NCI-H524 treated with DMSO at 0.1 percent for 48 hours (cell line): ENCODE data around the gene HPS5.

Source experiments
- DNase-seq: peaks from one replicate; lab custom pipeline; 2025; lab: John Stamatoyannopoulos, UW

The HPS5 gene

DNA sequence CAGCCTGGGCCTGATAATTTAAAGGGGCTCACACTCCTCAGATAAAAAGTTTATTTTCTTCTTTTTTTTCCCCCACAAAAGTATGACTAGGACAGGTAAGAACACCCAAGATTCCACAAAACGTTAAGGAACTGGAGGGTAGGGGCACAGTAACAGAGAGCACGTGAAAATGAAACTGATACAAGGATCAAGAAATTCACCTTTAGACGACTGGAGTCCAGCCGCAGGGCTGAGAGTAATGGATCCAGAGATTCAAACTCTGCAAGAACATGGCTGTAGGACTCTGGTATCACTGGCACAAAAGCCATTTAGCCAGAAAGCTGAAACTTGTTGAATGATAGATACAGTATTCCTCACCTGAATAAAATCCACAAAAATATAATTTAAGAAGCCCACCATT is 4.4 kb downstream of the HPS5 start:
- no peak for DNase-seq

DNA sequence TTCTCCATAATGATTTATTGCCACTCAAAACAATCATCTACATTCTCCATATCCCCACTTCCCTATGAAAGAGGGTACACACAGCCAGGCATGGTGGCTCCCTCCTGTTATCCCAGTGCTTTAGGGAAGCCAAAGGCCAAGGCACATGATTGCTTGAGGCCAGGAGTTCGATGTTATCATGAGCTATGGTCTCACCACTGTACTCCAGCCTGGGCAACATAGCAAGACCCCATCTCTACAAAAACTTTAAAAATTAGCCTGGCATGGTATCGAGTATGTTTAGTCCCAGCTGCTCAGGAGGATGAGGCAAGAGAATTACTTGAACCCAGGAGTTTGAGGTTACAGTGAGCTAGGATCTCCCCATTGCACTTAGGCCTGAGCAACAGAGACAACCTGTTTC is 6.0 kb downstream of the HPS5 start:
- no peak for DNase-seq

DNA sequence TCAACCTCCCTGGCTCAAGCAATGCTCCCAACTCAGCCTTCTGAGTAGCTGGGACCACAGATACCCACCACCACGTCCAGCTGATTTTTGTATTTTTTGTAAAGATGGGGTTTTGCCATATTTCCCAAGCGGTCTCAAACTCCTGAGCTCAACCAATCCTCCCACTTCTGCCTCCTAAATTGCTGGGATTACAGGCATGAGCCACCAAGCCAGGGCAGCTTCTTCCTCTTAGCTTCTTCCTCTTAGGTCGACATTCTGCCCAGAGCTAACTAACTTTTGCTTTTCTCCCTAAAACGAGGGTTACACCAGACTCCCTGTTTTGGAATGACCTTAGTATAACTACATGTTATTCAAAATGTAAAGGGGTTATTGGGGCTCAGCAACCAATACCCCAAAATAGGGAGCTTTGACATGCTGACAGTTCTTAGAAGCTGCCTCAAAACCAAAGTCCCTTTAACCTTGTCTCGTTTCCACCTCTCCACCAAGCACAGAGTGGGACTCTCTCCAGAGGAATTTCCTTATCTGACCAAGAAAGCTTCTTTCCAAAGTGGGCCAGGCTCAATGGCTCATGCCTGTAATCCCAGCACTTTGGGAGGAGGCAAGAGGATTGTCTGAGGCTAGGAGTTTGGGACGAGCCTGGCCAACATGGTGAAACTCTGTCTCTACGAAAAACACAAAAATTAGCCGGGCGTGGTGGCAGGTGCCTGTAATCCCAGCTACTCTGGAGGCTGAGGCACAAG is 7.0 kb downstream of the HPS5 start:
- DNase-seq: no peak

DNA sequence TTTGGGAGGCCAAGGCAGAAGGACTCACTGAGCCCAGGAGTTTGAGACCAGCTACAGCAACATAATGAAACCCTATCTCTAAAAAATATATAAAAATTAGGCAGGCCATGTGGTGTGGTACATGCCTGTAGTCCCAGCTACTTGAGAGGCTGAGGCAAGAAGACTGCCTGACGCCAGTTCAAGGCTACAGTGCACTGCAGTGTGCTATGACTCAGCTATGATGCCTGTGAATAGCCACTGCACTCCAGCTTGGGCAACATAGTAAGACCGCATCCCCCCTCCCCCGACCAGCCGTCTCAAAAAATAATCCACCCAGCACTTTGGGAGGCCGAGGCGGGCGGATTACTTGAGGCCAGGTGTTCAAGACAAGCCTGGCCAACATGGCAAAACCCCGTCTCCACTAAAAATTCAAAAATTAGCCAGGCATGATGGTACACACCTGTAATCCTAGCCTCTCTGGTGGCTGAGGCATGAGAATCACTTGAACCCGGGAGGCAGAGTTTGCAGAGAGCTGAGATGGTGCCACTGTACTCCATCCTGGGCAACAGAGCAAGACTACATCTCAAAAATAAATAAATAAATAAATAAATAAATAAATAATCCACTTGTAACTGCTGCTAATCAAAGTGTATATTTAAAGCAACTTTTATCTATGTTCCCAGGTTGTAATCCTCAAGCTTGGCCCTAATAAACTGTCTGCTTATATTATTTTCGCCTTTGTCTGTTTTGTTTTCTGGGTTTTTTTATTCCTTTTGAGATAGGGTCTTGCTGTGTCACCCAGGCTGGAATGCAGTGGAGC is 7.8 kb downstream of the HPS5 start:
- DNase-seq: no peak

DNA sequence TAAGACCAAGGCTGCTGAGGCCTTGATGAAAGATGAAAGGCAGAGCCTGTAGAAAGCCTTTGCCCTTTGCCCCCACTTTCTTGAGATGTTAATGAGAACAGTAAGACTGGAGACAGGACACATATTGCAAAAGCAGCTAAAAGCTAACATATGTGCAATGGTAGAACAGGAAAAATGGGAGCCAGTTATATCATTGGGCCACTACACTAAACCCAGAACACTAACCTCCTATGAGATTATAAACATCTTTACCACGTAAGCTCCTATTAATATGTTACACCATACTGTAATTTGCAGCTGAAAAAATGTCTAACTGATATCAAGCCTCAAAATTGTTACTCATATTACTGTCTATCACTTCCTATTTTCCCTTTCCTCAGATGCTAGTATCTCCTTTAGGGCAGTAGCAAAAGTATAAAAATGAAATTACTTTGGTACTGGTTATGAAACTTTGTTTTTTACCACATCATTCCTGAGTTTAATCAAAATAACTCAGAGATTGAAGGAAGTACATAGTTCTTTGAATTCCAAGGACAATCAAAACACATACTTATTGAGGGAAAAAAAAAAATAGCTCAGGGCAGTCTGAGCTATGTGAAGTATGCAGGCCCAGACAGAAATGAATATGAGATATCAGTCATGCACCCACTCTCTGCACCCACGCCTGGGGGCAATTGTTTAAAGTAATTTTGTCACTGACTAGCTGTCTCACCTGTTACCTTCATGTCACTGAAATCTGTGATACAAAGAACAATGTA is 9.1 kb downstream of the HPS5 start:
- DNase-seq: no peak

DNA sequence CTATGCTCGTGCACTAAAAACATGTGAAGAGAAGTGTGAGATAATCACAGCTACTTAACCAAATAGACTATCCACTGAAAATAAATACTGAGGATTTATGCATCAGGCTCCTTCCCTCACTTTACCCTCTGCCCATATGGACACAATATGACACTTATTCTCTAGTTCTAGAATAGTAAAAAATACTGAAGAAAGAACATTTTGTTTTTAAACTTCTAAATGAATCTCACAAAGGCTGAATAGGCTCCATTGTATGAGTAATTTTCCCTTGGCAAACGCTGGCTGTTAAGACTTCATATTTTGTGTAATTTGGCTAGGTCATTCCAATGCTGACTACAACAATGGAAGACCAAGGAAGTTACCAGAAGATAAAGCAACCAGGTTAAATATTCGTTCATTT is 9.9 kb downstream of the HPS5 start:
- no peak for DNase-seq

DNA sequence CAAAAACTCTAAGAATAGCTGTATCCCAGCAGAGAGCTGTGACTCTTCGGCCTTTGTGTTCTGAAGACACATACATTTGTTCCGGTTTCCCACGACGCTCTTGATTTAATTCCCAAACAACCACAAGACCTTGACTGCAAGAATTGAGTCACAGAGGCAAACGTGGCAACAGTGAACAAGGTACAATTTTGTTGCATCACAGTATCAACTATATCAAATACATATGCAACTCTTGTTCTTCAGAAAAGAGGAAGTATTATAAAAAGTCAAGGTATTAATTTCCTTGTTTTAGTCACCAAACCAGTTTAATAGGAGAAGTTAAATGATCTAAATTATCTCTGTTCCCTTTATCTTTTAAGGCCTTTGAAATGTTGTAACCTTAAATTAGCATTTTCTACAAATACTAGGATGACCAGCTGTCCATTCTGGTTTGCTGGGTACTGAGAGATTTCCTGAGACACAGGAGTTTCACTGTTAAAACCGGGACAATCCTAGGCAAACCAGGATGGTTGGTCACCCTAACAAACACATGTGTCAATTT is 11.1 kb downstream of the HPS5 start:
- no peak for DNase-seq

DNA sequence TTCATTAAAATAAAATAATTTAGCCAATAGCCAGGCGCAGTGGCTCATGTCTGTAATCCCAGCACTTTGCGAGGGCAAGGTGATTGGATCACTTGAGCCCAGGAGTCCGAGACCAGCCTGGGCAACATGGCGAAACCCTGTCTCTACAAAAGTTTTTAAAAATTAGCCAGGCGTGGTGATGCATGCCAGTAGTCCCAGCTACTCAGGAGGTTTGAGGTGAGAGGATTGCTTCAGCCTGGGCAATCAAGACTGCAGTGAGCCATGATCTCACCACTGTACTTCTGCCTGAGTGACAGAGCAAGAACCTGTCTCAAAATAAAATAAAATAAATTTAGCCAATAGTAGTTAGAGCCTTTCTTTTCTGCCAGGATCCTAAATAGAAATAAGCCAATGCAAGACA is 12.2 kb downstream of the HPS5 start:
- DNase-seq: no peak

DNA sequence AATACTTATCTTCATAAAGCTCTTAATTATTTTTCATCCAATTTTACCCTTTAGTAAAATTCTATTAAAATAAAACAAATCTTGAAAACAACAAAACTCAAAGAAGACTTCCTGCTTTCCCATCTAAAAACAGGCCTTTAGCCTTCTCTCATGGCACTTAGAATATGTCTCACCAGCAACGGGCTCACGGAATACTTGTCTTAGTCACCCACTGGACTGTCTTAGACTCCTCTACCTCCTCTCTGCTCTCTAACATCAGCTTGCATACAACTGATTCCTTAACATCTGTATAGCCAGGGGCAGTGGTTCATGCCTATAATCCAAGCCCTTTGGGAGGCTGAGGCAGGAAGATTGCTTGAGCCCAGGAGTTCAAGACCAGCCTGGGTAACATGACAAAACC is 13.7 kb downstream of the HPS5 start:
- DNase-seq: no peak

DNA sequence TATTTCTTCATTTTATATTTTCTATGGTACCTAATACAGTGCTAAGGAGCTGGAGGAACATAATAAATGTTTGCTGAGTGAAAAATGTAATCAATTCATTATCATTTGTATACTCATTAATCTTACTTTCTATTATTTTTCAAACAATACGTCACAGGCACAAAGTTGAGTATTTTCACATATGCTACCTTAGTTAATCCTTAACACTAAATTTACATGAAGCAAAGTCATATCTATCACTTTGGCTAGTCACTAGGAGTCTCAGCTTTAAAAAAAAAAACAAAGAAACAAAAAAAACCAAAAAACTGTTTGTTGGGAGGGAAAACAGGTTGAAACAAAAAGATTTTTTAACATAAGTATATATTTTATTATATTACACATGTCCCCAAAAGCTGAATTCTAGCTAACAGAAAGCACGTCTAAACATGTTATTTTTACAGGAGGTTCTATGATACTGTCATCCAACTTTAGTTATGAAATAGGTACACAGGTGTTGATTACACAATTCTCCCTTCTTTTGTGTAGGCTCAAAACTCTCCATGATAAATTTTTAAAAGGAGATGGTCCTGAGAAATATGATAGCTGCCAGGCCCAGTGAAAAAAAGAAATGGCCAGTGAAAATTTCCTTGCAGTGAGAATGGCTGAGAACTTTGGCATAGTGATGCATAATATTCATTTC is 14.3 kb downstream of the HPS5 start:
- no peak for DNase-seq

DNA sequence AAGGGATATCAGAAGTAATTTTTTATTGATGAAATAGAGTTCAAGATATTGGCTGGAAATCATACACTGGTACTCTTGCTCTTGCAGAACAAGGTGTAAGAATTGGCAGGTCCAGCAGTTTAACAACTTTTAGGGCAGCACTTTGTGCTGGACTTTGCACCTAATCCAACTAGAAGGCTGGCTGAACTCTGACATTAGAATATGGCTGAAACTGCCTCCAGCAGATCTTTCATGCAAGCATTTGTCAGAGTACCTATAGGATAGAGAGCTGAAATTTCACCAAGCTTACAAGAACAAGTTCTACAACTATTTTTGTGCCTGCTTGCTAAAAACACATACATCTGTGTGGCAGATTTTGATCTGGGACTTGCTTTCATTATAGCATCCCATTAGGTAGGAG is 17.2 kb downstream of the HPS5 start:
- no peak for DNase-seq

DNA sequence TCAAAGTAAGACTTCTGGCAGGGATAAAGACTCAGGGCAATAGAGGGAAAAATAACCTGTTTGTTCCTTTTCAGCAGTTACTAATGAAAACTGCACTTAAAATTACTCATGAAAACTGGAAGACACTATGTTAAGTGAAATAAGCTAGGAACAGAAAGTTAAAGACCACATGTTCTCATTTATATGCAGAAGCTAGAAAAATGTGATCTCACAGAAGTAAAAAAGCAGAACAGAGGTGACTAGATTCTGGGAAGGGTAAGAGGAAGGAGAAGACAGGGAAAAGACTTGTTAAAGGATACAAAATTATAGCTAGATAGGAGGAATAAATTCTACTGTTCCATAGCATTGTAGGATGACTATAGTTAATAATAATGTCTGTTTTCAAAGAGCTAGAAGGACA is 22.2 kb downstream of the HPS5 start:
- DNase-seq: no peak

DNA sequence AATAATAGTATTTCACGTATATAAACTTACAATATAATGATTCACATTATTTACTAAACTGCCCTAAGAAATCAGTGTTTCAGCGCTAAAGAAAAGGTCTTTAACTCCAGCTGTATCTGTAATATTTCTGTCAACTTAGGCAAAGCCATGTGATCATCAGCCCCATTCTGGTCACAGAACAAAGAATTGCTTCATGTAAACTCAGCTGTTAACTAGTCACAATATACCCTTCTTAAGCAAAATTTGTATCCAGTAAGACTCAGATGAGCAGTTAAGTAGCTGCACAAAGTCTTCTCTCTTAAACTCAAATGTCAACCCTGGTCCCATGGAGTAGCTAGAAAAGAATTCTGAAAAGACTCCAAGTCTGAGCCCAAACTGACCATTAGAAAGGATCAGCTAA is 26.6 kb downstream of the HPS5 start:
- no peak for DNase-seq

DNA sequence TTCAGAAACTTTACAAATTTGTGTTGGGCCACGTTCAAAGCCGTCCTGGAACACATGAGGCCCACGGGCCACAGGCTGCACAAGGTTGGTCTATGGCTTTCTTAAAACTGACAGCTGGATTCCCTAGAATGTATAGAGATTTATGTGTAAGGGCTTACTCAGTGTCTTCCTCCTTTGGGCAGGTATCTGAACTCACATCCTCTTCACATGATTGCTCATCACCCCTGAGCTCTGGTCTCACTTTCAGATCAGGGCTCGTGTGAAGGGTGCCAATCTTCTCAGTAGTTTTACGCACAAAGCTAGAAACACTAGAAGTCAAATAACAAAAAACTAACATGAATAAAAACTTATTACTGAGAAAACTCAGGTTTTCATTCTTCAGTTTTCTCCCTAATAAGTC is 27.1 kb downstream of the HPS5 start:
- no peak for DNase-seq

DNA sequence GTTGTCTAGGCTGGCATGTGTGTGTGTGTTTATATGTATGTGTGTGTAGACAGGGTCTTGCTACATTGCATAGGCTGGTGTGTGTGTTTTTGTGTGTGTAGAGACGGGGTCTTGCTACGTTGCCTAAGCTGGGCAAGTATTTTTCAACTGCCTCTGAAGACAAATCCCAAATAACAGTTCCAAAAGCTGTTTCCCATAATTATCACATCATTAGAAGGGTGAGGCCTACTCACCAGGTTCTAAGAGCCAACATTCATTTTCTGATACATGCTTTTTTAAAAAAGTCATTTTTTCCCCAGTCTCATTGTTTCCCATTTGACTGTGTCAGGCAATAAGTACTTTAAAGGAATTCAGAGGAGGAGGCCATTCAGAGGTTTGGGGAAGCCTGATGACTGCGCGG is 33.0 kb downstream of the HPS5 start:
- no peak for DNase-seq

DNA sequence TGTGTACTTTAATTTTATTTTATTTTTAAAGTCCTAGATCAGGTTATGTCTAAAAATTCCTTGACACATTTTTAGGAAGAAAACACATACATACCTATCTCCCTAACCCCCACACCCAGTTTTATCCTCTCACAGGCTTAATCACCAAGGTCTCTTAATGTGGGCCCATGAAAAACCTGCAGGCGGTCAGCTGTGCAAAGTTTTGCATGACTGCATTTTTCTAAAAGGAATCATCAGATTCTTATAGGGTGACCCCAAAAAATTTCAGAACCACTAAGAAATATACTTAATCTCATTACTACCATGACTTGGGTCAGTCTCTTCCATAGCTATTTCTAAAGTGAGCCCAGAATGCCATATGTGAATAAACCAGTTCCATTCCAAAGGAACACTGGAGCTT is 36.1 kb downstream of the HPS5 start:
- DNase-seq: no peak

DNA sequence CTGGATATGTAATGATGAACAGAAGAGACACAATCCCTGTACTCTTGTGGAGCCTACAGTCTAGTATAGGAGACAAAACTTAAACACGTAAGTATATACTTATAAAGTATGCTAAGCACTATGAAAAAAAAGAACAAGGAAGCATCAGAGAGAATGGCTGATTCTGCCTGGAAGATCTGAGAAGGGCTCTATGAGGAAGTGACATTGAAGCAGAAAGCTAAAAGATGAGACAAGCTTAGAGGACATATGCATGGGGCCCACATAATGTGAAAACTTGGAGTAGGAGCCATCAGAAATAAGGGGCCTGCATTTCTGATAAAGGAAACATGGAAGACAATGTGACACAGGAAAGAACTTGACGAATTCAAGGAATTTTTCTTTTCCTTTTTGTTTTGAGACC is 39.3 kb downstream of the HPS5 start:
- no peak for DNase-seq

DNA sequence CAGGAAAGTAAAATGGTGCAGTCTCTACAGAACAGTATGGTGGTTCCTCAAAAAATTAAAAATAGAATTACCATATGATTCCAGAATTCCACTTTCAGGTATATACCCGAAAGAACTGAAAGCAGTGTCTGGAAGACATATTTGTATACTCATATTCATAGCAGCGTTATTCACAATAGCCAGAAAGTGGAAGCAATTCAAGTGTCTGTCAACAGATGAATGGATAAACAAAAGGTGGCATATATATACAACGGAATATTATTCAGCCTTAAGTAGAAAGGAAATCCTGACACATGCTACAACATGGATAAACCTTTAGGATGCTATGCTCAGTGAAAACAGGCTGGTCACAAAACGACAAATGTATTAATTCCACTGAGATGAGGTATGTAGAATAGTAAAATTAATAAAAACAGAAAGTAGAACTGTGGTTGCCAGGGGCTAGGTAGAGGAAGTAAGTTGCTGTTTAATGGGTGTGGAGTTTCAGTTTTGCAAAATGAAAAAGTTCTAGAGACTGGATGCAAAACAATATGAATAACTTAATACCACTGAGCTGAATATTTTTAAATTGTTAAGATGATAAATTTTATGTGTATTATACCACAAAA is 41.4 kb downstream of the HPS5 start:
- DNase-seq: no peak

DNA sequence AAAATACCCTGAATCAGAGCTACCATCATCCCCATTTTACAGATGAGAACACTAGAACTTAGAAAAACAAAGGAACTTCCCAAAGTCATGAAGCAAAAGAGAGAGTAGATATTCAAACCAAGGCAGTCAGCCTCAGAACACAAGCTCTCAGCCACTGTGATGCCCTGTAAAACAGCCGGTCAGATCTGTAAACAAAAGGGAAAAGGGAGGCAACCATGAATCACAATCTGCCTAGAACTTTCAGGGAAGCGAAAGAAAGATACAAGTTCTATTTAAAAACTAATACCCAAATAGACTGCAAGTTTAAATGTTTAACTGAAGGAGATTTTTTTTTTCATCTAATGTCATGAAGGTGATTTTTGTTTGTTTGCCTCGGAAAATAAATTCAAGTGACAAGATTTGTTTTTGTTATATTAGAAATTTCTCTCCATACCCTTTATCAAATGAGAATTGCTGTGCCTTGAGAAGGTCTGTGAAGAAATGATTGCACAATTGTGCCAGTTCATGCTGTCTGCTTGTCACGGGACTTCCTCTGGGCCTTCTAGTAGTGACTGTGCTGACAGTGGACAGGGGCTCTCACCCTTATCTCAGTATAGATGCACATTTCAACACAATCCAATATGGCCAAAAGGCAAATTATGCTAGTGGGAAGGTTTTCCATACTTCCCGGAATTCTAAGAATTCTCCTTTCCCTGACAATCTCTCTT is 44.2 kb downstream of the HPS5 start:
- DNase-seq: no peak

DNA sequence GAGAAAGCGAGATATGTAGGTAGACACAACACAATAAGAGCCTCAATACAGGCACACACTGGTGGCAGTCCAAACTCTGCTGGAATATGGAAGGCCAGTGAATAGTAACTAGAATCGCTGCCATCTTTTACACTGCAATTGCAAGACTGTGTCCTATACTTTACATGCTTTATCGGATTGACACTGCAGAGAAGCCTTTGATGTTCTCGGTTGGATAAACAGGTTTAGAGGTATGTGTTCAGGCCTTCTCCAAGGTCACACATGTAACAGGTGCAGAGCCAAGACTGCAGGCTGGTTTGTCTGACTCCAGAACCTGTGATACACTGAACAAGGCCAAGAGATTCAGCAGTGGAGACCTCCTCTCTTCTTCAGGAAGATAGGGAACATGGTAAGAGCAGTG is 50.7 kb downstream of the HPS5 start:
- DNase-seq: no peak

DNA sequence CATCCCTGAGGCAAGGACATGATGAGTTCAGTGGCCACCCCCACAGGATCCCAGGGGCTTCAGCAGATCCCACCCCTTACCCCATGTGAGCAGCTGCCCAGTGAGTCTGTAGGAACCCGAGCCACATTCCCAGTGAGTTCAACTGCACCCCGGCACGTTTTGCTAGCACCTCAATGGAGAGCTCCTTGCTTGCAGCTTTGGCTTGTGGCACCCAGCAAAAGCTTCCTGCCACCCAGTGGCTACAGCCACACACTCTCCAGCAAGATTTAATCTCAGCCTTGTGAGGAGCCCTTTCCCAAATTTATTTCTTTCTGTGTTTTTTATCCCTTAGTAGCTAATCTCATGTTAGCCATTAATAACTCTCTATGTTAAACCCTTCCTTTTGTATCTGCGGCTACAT is 51.8 kb downstream of the HPS5 start:
- DNase-seq: no peak
